ENCODE measurements around the gene LRTM2.

The LRTM2 gene

DNA sequence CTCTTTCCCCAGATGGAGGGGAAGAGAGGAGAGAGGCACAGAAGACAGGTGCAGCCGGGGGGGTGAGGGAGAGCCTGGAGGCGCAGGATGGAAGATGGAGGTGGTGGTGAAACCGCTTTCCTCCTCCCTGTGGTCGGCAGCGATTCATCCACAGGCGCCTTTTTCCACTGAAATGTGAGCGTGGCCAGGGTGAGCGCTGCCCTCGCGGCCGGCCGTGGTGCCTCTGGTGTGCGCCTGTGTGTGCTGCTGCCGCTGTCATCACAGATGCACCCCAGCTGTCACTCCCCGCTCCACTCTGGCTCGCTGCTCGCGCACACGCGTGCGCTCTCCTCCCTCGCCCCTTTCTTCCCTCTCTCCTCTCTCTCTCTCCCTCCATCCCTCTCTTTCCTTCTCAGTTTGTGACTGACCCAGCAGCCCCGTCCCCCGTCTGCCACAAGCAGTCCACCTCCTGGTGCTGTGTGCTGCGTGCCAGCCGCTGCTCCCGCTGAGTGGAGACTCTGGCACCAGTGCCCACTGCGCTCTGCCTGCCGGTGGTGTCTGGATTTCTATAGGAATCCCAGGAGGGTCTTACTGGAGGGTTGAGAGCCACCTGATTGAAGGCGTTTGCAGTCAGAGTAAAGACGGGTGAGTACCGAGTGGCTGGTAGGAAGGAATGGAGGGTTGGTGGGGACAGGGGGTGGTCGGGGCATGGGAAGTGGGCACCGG, at the start of gene LRTM2:
TSS of gene LRTM2 (plus strand) at position 375 of the 705 bp plus-strand sequence. CDS start 7,584 bp downstream, outside the sequence.
- DNase-seq = peak; percentile 92

DNA sequence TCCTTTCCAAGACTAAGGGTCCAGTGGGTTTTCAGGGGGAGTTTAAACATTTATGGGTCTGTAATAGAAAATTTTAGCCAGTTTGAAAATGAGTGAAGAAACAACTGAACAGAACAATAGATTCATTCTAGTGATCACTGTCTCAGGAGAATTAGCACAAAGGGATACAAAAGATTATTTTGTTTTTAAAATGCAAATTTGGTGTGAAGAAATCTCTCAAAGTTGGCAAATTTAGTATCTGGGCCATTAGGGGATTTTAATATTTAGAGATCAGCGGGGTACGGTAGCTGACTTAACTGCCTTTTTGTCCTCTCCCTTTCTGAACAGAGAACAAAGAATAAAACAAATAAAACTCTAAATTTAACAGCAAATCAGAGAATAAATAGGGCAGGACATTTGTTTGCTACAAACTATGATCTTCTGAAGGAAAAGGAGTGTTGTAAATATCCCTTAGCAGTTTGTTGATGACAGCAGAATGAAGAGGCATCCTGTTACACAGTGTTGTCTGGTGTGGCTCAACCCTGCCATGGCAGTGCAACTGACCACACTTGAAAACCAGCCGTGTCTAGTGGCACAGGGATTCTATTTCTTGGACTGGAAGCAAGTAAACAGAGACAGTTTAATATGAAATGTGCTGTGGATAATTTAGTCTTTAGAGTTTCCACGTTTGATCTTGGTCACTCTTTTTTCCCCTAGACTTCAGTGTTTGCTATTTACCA, 46.3 kb upstream of the LRTM2 start:
- DNase-seq = no peak

DNA sequence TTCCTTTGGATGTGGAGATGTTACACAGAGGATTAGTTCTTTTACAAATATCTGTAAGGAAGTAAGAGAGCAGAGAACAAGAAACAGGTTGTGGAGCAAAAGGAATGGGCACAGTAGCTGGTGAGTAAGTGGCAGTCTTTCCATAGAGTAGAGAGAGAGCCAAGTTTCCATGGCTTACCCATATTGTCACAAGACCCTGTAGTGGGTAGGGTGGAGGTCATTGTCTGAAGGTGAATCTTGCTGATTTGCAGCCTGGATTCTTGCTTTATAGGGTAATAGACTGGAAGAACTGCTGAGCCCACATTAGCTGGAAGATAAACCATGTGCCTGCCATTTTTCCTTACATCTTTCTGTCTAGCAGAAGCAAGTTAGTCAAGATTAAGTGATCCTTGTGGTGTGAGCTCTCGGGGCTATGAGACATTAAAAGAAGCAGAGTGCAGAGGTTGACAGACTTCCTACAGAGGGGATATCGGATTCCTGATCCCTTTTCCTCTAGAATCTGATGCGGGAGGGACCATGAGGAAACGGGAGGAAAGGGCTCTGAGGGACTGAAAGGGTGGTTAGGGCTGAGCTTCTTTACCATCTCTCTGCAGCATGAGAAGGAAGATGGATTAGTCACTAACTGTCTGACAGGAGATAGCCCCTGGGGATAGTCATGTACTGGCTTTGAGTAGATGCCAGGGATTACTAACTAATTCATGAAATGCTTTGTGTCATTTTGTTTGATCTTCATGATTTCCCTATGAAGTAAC, 44.0 kb upstream of the LRTM2 start:
- peak; percentile 71 for DNase-seq

DNA sequence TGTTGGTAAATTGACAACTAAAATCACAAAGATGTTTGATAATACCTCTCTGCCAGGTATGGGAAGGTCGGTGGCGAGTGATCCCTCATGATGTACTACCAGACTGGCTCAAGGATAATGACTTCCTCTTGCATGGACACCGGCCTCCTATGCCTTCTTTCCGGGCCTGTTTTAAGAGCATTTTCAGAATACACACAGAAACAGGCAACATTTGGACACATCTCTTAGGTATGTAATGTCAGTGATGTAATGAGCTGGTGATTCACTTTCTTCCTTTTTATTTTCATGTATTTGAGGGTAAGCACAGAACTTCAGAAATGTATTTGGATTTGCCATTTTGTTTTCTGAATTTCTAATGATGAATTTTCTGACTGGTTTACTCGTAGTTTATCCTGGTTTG, 42.6 kb upstream of the LRTM2 start:
- no peak for DNase-seq

DNA sequence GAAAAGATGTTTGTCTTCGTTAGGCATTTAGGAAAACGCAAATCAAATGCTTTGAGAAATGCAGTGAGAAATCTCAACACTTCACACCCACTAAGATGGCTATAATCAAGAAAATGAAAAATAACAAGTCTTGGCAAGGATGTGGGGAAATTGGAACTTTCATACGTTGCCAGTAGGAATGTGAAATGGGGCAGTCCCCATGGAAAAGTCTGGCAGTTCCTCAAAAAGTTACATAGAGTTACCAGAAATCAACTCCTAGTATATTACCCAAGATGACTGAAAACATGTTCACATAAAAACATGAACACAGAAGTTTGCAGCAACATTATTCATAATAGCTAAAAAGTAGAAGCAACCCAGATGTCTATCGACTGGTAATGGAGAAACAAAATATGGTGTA, 41.5 kb upstream of the LRTM2 start:
- no peak for DNase-seq

DNA sequence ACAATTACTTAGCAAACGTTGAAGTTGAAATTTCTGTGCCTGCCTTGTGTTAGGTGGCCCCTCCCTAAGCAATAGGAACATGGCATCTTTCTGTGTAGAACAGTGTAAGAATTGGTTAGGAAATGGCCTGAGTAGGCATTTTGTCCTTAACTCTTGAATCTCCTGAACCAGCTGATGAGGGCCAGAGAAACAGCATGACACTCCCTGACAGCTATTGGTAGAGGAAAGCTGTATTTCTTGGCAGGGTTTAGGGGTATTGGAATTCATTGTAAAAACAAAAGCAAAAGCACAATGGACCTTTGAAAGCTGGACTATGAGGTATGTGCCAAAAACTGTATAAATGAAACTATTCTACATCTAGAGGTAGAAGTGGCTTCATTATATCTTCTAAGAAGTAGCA, 40.6 kb upstream of the LRTM2 start:
- no peak for DNase-seq

DNA sequence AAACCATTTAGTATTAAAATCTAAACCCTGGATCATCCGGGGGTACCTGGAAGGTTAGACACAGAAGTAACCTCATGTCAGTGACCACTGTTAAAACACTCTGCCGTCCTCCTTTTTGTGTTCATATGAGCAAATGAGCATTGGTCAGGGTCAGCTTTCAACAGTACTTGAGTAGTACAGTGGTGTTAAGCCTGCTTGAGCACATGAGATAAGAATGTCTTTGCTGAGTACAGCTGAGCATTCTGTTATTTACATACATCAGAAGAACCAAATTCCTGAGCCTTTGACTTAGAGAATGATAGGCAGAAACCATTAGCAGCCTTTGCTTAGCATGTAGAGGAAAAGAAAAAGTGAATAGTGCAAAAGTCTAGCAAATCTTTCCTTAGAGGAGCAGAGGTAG, 38.6 kb upstream of the LRTM2 start:
- no peak for DNase-seq

DNA sequence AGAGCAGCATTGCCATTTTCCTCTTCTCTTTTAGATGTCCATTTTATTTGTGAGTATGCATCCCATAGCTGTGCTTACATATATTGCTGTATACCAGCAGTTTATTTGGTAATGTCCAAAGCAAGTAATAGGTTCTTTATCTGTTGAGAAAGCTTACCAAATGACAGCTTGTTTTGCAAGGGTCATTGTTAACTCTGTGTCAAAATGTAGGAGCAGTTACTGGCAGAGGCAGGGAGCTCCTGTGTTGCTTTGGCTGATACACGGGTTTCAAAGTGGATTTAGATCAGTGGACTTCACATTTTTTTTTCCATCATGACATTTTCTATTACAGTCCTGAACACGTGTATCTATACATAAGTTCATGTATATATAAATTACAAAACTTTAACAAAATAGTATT, 38.1 kb upstream of the LRTM2 start:
- DNase-seq = no peak

DNA sequence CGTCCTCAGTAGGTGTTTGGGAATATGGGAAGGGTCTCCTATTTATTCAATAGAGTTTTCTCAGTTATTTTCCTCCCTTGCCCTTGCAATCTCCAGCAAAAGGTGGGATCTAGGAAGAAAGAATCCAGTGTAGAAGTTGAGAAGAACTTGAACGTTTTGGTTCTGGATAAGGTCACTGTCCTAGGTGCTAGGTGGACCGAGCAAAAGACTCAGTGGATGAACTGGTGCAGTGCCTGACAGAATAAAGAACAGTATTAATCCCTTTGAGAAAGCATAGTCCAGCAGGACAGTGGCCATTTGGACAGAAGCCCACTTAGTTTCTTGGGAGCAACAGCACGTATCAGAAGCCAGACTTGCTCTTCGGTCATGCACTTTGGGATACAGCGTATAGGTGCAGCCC, 32.7 kb upstream of the LRTM2 start:
- DNase-seq = no peak

DNA sequence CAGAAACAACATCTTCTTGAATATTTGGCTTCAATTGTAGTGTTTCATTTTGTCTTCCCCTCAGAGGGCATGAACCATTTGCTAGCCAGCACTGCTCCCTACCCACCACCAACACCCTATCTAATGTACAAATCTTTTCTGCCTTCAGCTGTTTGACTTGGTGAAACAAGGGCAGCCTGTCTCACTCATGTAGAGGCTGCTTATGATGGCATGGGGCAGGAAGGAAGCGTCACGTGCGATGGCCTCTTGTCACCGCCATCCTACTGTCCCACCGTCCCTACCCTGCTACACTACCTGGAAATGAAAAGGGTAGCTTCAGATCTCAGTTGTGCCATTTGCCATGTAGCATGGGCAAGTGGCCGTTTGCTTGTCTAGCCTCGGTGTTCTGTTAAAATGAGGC, 29.9 kb upstream of the LRTM2 start:
- no peak for DNase-seq

DNA sequence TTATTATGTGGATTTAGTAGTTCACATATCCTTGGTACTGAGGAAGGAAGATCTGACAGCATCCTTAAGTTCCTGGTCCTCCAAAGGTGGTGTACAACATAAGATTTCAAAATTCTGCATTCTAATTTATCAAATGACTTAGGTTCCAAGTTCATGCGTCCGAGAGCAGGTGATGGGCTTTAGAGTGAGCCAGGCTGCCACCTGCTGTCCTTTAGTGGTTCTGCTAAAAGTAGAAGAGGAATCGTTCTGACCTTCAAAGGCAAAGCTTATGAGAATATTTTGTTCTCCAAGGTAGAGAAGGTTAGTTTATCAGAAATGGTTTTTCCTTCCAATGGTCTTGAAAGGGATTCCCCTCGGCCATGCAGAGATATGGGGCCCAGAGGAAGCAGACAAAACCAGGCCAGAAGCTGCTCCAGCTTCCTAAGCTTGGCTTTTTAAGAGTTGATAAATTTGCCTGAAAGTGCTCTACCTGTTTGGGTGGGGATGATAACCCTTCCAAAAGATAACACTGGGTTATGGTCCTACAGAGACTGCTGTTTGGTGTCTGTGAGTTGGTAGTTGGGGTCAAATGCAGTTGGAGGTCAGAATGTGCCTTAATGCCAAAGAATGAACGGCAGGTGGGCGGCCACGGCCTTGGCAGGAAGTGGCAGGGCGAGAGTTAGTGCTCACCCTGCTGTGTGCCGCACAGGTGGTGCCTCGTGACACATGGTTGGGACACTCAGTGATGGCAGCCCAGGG, 29.1 kb upstream of the LRTM2 start:
- peak; percentile 89 for DNase-seq

DNA sequence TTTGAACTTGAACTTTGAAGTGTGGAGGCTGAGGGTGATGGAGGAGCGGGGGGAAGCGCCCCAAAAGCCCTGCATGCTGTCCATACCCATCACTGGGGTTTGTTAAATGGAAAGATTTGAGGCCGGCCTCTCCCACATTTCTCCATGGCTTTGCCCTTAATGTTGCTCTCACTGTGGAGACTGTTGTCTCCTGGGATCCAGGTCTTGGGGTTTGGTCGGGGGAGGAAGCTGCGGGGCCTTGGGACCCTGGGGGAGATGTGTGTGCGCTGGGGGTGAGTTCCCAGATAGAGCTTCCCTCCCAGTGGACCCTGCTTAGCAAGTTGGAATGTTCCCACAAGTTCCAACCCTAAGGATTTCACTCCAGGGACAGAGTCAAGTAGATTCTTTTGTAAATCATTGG, 28.0 kb upstream of the LRTM2 start:
- DNase-seq = no peak

DNA sequence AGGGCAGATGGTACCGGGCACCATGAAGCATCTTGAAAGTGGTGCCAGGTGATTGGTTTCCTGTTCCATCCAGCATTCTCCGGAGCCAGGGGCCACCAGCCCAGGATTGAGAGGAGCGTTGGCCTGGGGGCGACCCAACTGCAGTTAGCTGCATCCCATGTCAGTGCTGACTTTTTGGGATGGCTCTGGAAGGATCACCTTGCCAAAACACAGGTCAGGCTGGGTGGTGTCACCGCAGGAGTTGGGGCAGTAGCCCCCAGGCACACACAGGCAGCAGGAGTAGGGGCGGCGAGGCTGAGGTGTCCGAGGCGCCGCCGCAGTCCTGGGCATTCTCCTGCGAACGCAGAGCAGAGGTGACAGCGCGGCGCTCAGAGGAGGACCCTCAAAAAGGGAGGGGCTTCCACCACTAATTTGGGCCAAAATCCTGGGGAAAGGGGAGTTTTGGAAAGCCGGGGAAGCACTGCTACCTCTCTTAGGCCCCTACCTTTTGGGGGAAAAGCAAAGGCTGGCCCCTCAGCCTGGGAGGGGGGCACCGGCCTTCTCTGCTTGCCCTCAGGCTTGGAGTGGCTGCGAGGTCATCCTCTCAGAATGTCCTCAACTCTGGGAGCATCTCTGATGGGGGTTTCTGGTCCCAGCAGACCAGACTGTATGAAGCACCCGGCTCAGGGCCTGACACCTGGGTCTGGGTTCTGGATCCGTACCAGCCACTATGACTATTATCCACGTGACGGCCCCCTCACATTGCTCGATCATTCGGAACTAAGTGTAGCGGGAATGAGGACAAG, 26.7 kb upstream of the LRTM2 start:
- DNase-seq = no peak

DNA sequence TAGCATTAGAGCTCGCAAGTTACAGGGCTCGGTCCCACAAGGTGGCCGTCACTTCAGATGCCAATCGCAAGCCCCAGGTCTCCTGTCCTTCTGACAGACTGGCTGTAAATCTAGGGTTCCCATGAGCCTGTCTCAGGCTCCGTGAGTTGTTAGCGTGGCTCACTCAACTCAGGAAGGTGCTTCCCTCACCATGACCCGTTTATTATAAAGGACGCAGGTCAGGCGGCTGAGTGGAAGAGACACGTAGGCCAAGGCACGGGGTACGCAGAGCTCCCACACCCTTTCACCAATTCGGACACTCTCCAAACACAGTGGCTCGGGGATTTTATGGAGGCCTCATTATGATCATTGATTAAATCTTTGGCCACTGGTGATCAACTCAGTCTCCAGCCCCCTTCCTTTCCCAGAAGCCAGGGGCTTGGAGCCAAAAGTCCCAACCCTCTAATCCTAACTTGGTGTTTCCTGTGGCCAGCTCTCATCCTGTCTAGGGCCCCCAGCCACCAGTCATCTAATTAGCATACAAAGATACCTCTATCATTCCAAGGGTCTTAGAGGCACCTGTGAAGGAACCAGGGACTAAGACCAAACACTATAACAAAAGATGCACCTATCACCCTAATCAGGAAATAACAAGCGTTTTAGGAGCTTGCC, 25.8 kb upstream of the LRTM2 start:
- DNase-seq = no peak

DNA sequence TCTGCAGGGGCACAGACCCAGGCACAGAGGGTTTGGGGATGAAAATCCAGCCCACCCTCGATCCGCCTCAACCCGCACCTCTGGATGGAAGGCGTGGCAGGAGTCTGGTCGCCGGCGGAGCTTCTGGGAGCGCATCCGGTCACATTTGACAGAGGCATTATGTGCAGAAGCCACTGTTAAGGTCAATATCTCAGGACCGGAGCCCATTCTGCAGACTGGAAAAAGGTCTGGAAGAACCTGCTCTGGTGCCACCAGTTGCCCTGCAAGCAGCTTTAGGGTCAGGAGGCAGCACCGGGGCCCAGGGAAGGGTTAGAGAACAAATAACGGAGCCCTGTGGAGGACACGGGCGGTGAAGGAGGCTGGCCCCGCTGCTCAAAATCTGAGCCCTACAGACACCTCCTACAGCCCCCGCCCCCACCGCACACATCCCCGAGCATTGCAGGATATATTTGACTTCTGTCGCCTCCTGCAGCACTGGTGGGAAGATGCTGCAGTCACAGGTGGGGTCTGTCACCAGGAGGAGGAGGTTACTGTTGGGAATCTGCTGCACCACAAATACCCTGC, 25.1 kb upstream of the LRTM2 start:
- DNase-seq = no peak

DNA sequence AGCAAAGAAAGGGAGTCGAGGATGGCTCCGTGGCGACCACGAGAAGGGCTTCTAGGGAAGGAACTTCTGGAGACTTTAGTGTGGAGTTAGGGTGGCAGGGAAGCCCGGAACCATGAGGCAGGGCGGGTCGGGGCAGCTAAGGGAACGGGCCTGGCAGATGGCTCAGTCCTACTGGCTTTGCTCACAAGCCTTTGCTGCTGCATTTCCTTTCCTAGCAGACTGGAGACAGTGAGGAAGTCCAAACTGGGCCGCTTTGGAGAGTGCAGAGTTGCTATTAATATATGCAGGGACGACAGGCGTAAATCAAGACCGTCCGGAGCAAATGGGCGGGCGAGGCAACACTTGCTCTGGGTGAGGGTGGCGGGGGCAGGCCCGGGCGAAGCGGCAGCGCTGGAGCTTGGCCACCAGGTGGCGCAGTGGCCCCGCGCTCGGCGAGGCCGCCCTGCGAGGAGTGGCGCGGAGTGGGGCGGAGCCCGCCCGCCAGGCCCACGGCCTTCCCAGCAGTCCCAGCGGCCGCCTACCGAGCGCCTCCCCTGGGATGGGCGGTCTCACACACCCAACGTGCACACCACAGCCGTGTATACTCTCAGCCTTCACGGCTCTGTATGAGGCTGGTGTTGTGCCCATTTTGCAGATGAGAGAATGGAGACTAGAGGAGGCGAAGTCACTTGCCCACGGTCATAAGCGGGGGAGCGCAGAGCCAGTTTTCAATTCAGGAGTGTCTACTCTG, 24.4 kb upstream of the LRTM2 start:
- peak; percentile 98 for DNase-seq

DNA sequence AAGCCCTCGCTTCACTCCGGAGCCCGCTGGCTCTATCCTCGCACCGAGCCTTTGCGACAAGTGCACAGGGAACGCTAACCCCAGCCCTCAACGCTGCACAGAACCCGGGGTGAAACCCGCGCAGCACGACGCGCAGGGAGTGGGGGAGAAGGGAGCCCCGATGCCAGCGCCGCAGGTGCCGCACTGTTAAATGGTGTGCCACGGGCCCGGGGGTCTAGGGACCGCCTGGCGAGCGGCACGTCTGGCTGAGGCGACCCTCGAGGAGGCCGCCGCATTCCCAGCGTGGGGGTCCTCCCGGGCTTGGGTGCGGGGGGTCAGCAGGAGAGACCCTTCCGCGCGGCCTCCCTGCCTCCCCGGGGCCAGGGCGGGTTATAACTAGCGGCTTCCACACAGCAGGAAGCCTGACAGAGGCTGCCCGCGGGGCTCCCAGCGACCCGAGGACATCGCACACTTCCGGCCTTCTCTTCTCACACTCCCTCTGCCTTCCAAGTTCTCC, 23.8 kb upstream of the LRTM2 start:
- no peak for DNase-seq

DNA sequence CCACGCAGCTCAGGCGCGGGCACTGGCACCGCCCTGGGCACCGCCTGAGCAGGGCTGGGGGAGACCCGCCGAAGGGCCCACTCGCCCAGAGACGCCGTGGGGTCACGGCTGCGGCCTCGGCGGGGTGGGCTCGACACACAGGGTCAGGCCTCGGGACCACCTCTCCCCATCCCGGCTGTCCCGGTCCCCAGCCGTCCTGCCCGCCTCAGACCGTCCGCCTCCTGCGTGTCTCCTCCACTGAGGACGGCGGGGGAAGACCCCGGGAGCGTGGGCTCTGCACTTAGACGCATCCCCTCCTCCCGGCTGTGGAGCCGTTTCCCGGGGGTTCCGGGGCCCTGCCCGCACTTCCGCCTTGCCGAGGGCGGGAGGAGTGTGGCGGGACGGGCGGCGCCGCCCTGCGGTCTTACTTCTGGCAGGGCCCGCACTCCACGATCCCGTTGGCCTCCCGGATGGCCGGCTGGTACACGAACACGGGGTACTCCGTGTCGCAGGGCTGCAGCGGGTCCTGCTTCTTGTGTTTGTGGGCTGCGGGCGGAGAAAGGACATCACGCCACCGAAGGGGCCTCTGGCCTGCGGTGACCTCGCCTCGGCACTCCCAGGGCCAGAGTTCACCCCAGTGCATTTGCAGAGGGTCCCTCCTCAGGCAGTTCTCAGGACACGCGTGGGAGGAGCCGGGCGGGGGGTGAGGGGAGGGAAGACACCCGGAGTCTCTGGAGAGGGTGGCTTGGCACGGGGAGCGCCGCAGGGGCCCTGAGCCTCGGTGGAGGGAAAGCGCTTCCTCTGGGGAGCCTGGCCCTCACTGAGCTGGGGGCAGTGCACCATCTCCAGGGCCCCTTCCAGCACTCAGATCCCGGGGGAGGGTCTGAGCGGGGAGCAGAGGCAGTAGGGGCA, 23.1 kb upstream of the LRTM2 start:
- DNase-seq = no peak

DNA sequence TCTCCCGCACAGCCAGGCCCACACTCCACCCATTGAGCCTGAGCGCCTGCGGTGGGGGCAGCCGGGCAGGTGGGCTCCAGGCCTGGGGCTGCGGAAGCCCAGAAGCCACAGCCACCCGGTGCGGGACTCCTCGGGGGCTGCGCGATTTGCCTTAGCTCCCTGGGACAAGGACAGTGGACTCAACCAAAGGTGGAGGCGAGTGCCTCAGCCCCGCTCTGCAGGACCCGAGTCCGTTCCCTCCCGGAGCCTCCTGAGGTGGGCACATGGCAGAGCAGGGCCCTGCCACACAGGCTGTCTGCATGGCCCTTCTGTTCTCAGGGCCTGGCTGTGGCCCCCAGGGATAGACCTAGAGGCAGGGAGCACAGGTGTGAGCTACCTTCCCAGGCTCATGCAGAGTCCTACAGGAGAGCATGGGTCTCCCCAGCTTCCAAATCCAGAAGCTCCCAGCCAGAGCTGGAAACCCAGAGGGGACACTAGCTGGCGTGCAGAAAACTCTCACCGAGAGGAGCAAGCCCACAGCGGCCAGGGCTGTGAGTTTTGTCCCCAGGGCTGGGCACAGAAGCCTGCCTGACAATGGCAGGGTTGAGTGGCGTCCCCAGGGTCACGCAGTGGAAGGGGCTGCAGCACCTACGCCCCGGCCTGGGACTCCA, 22.2 kb upstream of the LRTM2 start:
- DNase-seq = no peak

Measured in NCI-H2171 treated with DMSO at 0.1 percent for 48 hours (cell line).